Ovary (tissue), 9 donors: ENCODE measurements around the gene PLCE1. TPM values are rescaled to one million over a fixed set of nuclear protein-coding genes. Genes with fewer than 3 reads are reported as not detected.
"Not testable (repeated sequence)": the region's sequence is repeated elsewhere in the genome, so short reads cannot be mapped to it uniquely, and the experiment has no call there.

Source experiments
- DNase-seq, 5 donors: peaks; one replicate each; pipeline ENCODE4 v3.0.0-alpha.2; 2019 to 2020
- H3K27ac ChIP-seq, 2 donors: fragments of 200-600 bp; one replicate each; pipeline versions ENCODE4 v1.5.1 to v1.8.0; 2019 to 2022
- H3K27me3 ChIP-seq: fragments of 200-600 bp; one replicate; pipeline ENCODE4 v1.8.0; 2022
- H3K36me3 ChIP-seq: fragments of 200-600 bp; sonication (generic); one replicate; pipeline ENCODE4 v1.5.1; 2019
- H3K4me1 ChIP-seq: one replicate; pipeline ENCODE4 v1.8.1; 2013; ENCODE audit warnings: mild to moderate bottlenecking, moderate library complexity; ENCODE audit not compliant: insufficient read depth
- H3K4me3 ChIP-seq: fragments of 200-600 bp; sonication (generic); one replicate; pipeline ENCODE4 v1.5.1; 2017
- H3K9me3 ChIP-seq, 2 donors: fragments of 200-600 bp in 1 of 2; sonication (generic) in 1 of 2; one replicate each; pipeline versions ENCODE4 v1.5.1 to v1.8.1; 2013 to 2019; ENCODE audit warnings: mild to moderate bottlenecking in 1 of 2, moderate library complexity in 1 of 2
- EP300 ChIP-seq: sonication (generic); formaldehyde crosslinking; IDR thresholded peaks from one replicate; pipeline ENCODE4 v1.6.1; 2017; ENCODE audit warnings: antibody characterized with exemption
- POLR2A ChIP-seq: fragments of 450-650 bp; IDR thresholded peaks from one replicate; pipeline ENCODE4 v1.6.1; 2017; ENCODE audit warnings: antibody characterized with exemption, mild to moderate bottlenecking, moderate library complexity
- WGBS, 3 donors: extraction: QIAGEN DNeasy Blood & Tissue Kit in 1 of 3; methylation state at CpG; one replicate each; pipeline versions ENCODE4 v1.1.5 to v1.1.7; 2013 to 2017; 5-methylcytosine and 5-hydroxymethylcytosine counted together
- intact Hi-C, 4 donors: fragments of 100-400 bp; cut with DNase I; formaldehyde crosslinking; loops; one replicate each; pipeline versions ENCODE4 v1.11.0 to v1.15.1; 2022 to 2023
- polyA plus RNA-seq, 2 donors: library from polyadenylated mRNA; stranded (reverse); fragments of 200-250 nt in 1 of 2; fragments of 350-450 nt in 1 of 2; fragmentation: Illumina TruSeq in 1 of 2; extraction: RNeasy Lipid Tissue Mini Kit (QIAGEN cat#74804) in 1 of 2; gene quantifications; one replicate each; pipeline ENCODE4 v1.2.3, GENCODE V29; 2013 to 2014
- total RNA-seq, 7 donors: library from RNA; depleted of rRNA in 2 of 7; stranded (reverse); fragments of >200 nt in 2 of 7; fragmentation: NEBNext Ultra II Directional in 3 of 7; extraction: Animal tissue kit (Norgen Biotek cat#: 25700) in 3 of 7; gene quantifications; one replicate each; pipeline versions ENCODE4 v1.1.0 to v1.2.4, GENCODE V29; 2016 to 2023
- TF ChIP-seq, protein P1 (sequence below), 3 donors: fragments of 450-650 bp in 2 of 3; fragments of 200-600 bp in 1 of 3; IDR thresholded peaks; one replicate each; pipeline versions ENCODE4 v1.5.1 to v1.8.0; 2016 to 2022; ENCODE audit warnings: antibody characterized with exemption in 3 of 3, mild to moderate bottlenecking in 1 of 3
- donor health status: DM: no; HTN: no; CAD: no; lungs with moderate emphysema.
- donor health status: DM: no; HTN: no; CAD: no.
- donor health status: Bipolar disorder and iron deficiency.
- donor health status: DM: yes; HTN: yes; CAD: no.
- donor health status: DM: no; HTN: no; CAD: no.
- donor health status: DM: yes; HTN: yes; CAD: no.

PLCE1 gene
- total and polyA plus RNA-seq, 9 donors: 2.5 to 15.3 (median 7.4) TPM

DNA sequence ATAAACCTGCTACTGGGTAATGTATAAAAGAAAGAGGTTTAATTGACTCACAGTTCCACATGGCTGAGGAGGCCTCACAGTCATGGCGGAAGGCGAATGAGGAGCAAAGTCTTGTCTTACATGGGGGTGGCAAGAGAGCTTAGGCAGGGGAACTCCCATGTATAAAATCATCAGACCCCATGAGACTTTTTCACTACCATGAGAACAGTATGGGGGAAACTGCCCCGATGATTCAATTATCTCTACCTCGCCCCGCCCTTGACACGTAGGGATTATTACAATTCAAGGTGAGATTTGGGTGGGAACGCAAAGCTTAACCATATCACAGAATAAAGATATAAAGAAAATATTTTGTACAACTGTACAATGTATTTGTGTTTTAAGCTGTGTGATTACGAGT lies 39.4 kb upstream of the PLCE1 start:
- Histone ChIP-seq H3K36me3 (no peaks in the 10 kb centered on the region), H3K27ac (no peak overlapping the region), H3K27me3 (no peaks in the 10 kb centered on the region), H3K4me1 (no peaks in the 10 kb centered on the region), H3K4me3 (no peak overlapping the region), H3K9me3 (no peaks in the 10 kb centered on the region)
- DNase-seq: no peak
- intact Hi-C loops: no loop called here
- no peak for TF ChIP-seq POLR2A
- TF ChIP-seq EP300: no peak
- TF ChIP-seq, protein P1, sequence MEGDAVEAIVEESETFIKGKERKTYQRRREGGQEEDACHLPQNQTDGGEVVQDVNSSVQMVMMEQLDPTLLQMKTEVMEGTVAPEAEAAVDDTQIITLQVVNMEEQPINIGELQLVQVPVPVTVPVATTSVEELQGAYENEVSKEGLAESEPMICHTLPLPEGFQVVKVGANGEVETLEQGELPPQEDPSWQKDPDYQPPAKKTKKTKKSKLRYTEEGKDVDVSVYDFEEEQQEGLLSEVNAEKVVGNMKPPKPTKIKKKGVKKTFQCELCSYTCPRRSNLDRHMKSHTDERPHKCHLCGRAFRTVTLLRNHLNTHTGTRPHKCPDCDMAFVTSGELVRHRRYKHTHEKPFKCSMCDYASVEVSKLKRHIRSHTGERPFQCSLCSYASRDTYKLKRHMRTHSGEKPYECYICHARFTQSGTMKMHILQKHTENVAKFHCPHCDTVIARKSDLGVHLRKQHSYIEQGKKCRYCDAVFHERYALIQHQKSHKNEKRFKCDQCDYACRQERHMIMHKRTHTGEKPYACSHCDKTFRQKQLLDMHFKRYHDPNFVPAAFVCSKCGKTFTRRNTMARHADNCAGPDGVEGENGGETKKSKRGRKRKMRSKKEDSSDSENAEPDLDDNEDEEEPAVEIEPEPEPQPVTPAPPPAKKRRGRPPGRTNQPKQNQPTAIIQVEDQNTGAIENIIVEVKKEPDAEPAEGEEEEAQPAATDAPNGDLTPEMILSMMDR (IDR thresholded peaks at IDR 0.05): no peak
- 97 to 98% (median 97%) methylated on average over 8 of the region's 8 CpGs for WGBS, 3 donors

DNA sequence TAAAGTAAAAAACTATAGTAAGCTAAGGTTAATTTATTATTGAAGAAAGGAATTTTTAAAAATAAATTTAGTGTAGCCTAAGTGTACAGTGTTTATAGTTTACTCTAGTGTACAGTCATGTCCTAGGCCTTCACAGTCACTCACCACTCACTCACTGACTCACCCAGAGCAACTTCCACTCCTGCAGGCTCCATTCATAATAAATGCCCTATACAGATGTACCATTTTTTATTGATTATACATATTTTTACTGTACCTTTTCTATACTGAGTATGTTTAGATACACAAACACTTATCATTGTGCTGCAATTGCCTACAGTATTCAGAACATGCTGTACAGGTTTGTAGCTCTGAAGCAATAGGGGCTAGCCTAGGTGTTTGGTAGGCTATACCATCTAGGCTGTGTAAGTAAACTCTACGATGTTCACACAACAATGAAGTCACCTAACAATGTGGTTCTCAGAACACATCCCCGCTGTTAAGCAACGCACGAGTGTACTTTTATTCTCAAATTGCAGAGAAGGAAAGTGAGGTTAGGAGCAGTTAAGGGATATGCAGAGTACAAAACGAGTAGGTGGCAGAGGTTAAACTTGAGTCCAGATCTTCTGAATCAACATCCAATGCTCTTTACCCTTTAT lies 38.9 kb upstream of the PLCE1 start:
- DNase-seq: no peak
- 89 to 93% (median 92%) methylated on average over 5 of the region's 5 CpGs for WGBS, 3 donors
- Histone ChIP-seq H3K27me3 (no peaks in the 10 kb centered on the region), H3K27ac (no peak overlapping the region), H3K9me3 (no peaks in the 10 kb centered on the region), H3K36me3 (no peaks in the 10 kb centered on the region), H3K4me1 (no peaks in the 10 kb centered on the region), H3K4me3 (no peak overlapping the region)
- TF ChIP-seq, protein P1 (IDR thresholded peaks at IDR 0.05): no peak
- TF ChIP-seq POLR2A (no peak), EP300 (no peak)
- intact Hi-C loops: no loop called here

DNA sequence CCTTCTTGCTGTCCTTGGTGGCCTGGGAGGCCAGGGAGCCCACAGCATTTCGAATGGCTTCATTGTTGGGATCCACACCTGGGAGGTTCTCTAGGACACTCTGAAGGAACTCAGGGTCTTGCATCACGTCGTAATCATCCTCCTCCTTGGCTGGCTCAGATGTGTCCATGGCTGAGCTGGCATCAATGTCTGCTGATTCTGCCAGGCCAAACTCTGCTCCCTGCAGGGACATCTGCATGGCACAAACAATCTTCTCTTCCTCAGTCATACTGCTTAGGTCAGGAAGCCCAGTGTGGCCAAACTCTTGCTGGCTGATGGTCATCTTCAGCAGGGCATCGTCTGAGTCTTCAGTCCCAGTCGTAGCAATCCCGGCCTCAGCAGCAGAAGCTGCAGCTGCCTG lies 34.9 kb upstream of the PLCE1 start:
- no peak for DNase-seq
- H3K27ac ChIP-seq: no peak overlapping the region

DNA sequence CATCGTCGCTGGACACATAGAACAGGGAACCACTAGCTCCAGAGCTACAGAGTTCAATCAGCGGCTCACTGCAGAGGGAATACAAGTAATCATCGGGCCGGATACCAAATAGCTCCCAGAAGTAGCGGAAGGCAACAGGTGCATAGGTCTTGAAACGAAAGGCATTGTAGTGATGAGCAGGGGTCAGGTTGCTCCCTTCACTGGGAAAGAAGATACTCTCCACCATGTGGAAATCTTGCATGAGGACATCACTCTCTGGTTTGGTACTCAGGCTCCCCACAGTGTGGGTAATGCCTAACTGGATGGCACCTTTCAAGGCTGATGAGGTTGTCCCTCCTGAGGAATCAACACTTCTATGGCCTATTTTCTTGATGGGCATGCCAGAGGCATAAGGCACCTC lies 32.7 kb upstream of the PLCE1 start:
- 97% methylated on average over 7 of the region's 7 CpGs for WGBS, 3 donors

More for the DNA sequence above, 34.9 kb upstream of the PLCE1 start:
- WGBS, 3 donors: 95 to 100% (median 96%) methylated on average over 6 of the region's 6 CpGs
- intact Hi-C loops: no loop called here
- Histone ChIP-seq H3K9me3 (no peaks in the 10 kb centered on the region), H3K27me3 (no peaks in the 10 kb centered on the region), H3K4me1 (no peaks in the 10 kb centered on the region), H3K36me3 (no peaks in the 10 kb centered on the region), H3K4me3 (no peak overlapping the region)
- TF ChIP-seq POLR2A: no peak
- TF ChIP-seq, protein P1 (IDR thresholded peaks at IDR 0.05): no peak
- no peak for TF ChIP-seq EP300

DNA sequence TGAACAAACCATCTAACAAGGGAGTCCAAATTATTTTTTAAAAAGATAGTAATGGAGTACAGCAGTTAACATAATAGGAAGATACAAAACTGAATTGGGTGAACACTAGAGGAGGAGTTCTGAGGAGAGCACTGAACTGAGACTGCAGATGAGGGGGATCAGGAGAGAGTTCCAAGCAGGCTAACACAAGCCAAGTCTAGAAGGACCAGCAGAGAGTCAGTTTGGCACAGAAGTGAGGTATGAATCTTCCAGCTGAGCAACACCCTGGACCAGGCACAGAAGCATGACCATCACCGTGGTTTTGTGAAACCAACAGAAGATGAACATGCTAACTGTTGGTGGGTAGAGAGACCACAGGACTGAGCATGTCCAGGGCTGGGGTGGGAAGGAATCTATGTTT lies 30.8 kb upstream of the PLCE1 start:
- TF ChIP-seq EP300: no peak
- TF ChIP-seq, protein P1 (IDR thresholded peaks at IDR 0.05): no peak
- no peak for TF ChIP-seq POLR2A
- no peaks in the 10 kb centered on the region for H3K9me3 ChIP-seq
- no peak overlapping the region for H3K27ac ChIP-seq
- no peaks in the 10 kb centered on the region for H3K27me3 ChIP-seq
- no peak for DNase-seq
- intact Hi-C loops: no loop called here
- no peaks in the 10 kb centered on the region for H3K36me3 ChIP-seq
- H3K4me3 ChIP-seq: no peak overlapping the region
- no peaks in the 10 kb centered on the region for H3K4me1 ChIP-seq
- WGBS, 3 donors: 96 to 100% (median 100%) methylated on average over 1 of the region's 1 CpG

More for the DNA sequence above, 32.7 kb upstream of the PLCE1 start:
- H3K27me3 ChIP-seq, H3K36me3 ChIP-seq, DNase-seq, intact Hi-C loops, H3K9me3 ChIP-seq, H3K27ac ChIP-seq, H3K4me3 ChIP-seq, H3K4me1 ChIP-seq: not testable (repeated sequence)
